HEK293 (cell line): Measurements from ENCODE around the gene NME5.

Experiments
- CTCF ChIA-PET: fragments of 350-600 bp; formaldehyde crosslinking; extraction: SDS; loops from one replicate; lab custom pipeline; 2021; ENCODE audit warnings: antibody characterized with exemption; lab: Yijun Ruan, JAX
- POLR2A ChIA-PET: fragments of 300-600 bp; formaldehyde crosslinking; extraction: SDS; loops from one replicate; lab custom pipeline; 2020; ENCODE audit warnings: antibody characterized with exemption, inconsistent platforms; lab: Yijun Ruan, JAX
- H3K27ac ChIP-seq: fragments of 200-500 bp; sonication (Bioruptor generic); 2 replicates; pipeline ENCODE4 v1.5.1; 2014; ENCODE audit warnings: low read depth, low read length, control low read depth, inconsistent platforms; ENCODE audit errors: extremely low read depth
- H3K36me3 ChIP-seq, 2 experiments: fragments of 200-500 bp in 1 of 2; sonication (Bioruptor generic) in 1 of 2; 1 replicate in 1 of 2; 2 replicates in 1 of 2; pipeline ENCODE4 v1.5.1; 2014 to 2017; ENCODE audit warnings: inconsistent platforms in 2 of 2, low read length in 2 of 2; ENCODE audit not compliant: control insufficient read depth in 2 of 2, insufficient read depth in 1 of 2
- H3K4me1 ChIP-seq: fragments of 200-500 bp; sonication (Bioruptor generic); 2 replicates; pipeline ENCODE4 v1.5.1; 2014; ENCODE audit warnings: mild to moderate bottlenecking, low read length, inconsistent platforms; ENCODE audit not compliant: control insufficient read depth, insufficient read depth
- H3K4me3 ChIP-seq: 2 replicates; pipeline ENCODE4 v1.5.1; 2011; ENCODE audit warnings: low read depth, mild to moderate bottlenecking, control low read depth, low read length, moderate library complexity
- H3K9me3 ChIP-seq: fragments of 200-500 bp; sonication (Bioruptor generic); 2 replicates; pipeline ENCODE4 v1.5.1; 2014; ENCODE audit warnings: low read depth, low read length, inconsistent platforms; ENCODE audit not compliant: control insufficient read depth, insufficient read depth
- CTCF ChIP-seq: fragments of 450-650 bp; formaldehyde crosslinking; IDR thresholded peaks from 2 replicates; pipeline ENCODE4 v1.5.1; 2016; ENCODE audit warnings: missing biosample characterization, missing genetic modification characterization
- GLIS2 ChIP-seq: fragments of 450-650 bp; formaldehyde crosslinking; IDR thresholded peaks from 2 replicates; pipeline ENCODE4 v1.5.1; 2016; ENCODE audit warnings: missing biosample characterization, missing genetic modification characterization
- OVOL3 ChIP-seq: fragments of 450-650 bp; formaldehyde crosslinking; IDR thresholded peaks from 2 replicates; pipeline ENCODE4 v1.5.1; 2016; ENCODE audit warnings: missing biosample characterization, missing genetic modification characterization
- RBAK ChIP-seq: fragments of 450-650 bp; formaldehyde crosslinking; IDR thresholded peaks from 2 replicates; pipeline ENCODE4 v1.5.1; 2016; ENCODE audit warnings: missing biosample characterization, missing genetic modification characterization
- SCRT1 ChIP-seq: fragments of 450-650 bp; formaldehyde crosslinking; IDR thresholded peaks from 2 replicates; pipeline ENCODE4 v1.5.1; 2016; ENCODE audit warnings: missing biosample characterization, missing genetic modification characterization, borderline replicate concordance
- SETDB1 ChIP-seq: IDR thresholded peaks from one replicate; pipeline ENCODE4 v1.6.1; 2017; ENCODE audit warnings: mild to moderate bottlenecking, low read length, moderate library complexity, mixed read lengths; ENCODE audit not compliant: insufficient read length
- YY2 ChIP-seq: fragments of 450-650 bp; formaldehyde crosslinking; IDR thresholded peaks from 2 replicates; pipeline ENCODE4 v1.5.1; 2016; ENCODE audit warnings: missing biosample characterization, missing genetic modification characterization
- ZBTB1 ChIP-seq: fragments of 450-650 bp; formaldehyde crosslinking; IDR thresholded peaks from 2 replicates; pipeline ENCODE4 v1.5.1; 2016; ENCODE audit warnings: missing biosample characterization, missing genetic modification characterization
- ZBTB17 ChIP-seq: fragments of 450-650 bp; formaldehyde crosslinking; IDR thresholded peaks from 2 replicates; pipeline ENCODE4 v1.5.1; 2016; ENCODE audit warnings: missing biosample characterization, missing genetic modification characterization
- ZBTB20 ChIP-seq: fragments of 450-650 bp; formaldehyde crosslinking; IDR thresholded peaks from 2 replicates; pipeline ENCODE4 v1.5.1; 2016; ENCODE audit warnings: missing biosample characterization, missing genetic modification characterization
- ZNF132 ChIP-seq: fragments of 450-650 bp; formaldehyde crosslinking; IDR thresholded peaks from 2 replicates; pipeline ENCODE4 v1.5.1; 2017; ENCODE audit warnings: missing biosample characterization, missing genetic modification characterization, borderline replicate concordance
- ZNF133 ChIP-seq: fragments of 450-650 bp; formaldehyde crosslinking; IDR thresholded peaks from 2 replicates; pipeline ENCODE4 v1.5.1; 2016; ENCODE audit warnings: missing biosample characterization, missing genetic modification characterization
- ZNF184 ChIP-seq: fragments of 450-650 bp; IDR thresholded peaks from 2 replicates; pipeline ENCODE4 v1.5.1; 2018; ENCODE audit warnings: missing biosample characterization, mild to moderate bottlenecking, missing genetic modification characterization
- ZNF211 ChIP-seq: fragments of 450-650 bp; formaldehyde crosslinking; IDR thresholded peaks from 2 replicates; pipeline ENCODE4 v1.5.1; 2016; ENCODE audit warnings: low read depth, missing biosample characterization, missing genetic modification characterization
- ZNF221 ChIP-seq: fragments of 450-650 bp; formaldehyde crosslinking; IDR thresholded peaks from 2 replicates; pipeline ENCODE4 v1.5.1; 2017; ENCODE audit warnings: missing biosample characterization, missing genetic modification characterization, borderline replicate concordance
- ZNF239 ChIP-seq: fragments of 450-650 bp; formaldehyde crosslinking; IDR thresholded peaks from 2 replicates; pipeline ENCODE4 v1.5.1; 2016; ENCODE audit warnings: missing biosample characterization, missing genetic modification characterization
- ZNF280D ChIP-seq: fragments of 450-650 bp; formaldehyde crosslinking; IDR thresholded peaks from 2 replicates; pipeline ENCODE4 v1.5.1; 2016; ENCODE audit warnings: missing biosample characterization, missing genetic modification characterization
- ZNF292 ChIP-seq: fragments of 450-650 bp; formaldehyde crosslinking; IDR thresholded peaks from 2 replicates; pipeline ENCODE4 v1.5.1; 2016; ENCODE audit warnings: low read depth, missing biosample characterization, missing genetic modification characterization, borderline replicate concordance
- ZNF335 ChIP-seq: fragments of 450-650 bp; formaldehyde crosslinking; conservative IDR thresholded peaks from 2 replicates; pipeline ENCODE4 v1.5.1; 2016; ENCODE audit warnings: missing biosample characterization, missing genetic modification characterization
- ZNF501 ChIP-seq: fragments of 450-650 bp; formaldehyde crosslinking; IDR thresholded peaks from 2 replicates; pipeline ENCODE4 v1.5.1; 2016; ENCODE audit warnings: missing biosample characterization, missing genetic modification characterization
- ZNF560 ChIP-seq: fragments of 450-650 bp; formaldehyde crosslinking; IDR thresholded peaks from 2 replicates; pipeline ENCODE4 v1.5.1; 2017; ENCODE audit warnings: missing biosample characterization, missing genetic modification characterization, borderline replicate concordance
- ZNF610 ChIP-seq: fragments of 450-650 bp; formaldehyde crosslinking; IDR thresholded peaks from 2 replicates; pipeline ENCODE4 v1.5.1; 2016; ENCODE audit warnings: missing biosample characterization, missing genetic modification characterization, borderline replicate concordance
- ZNF621 ChIP-seq: fragments of 450-650 bp; formaldehyde crosslinking; IDR thresholded peaks from 2 replicates; pipeline ENCODE4 v1.5.1; 2017; ENCODE audit warnings: missing biosample characterization, missing genetic modification characterization
- ZNF677 ChIP-seq: fragments of 450-650 bp; IDR thresholded peaks from 2 replicates; pipeline ENCODE4 v1.5.0; 2018; ENCODE audit warnings: missing biosample characterization, mild to moderate bottlenecking, missing genetic modification characterization, moderate library complexity
- ZNF704 ChIP-seq: fragments of 450-650 bp; formaldehyde crosslinking; IDR thresholded peaks from 2 replicates; pipeline ENCODE4 v1.5.1; 2016; ENCODE audit warnings: missing biosample characterization, missing genetic modification characterization
- ZNF785 ChIP-seq: fragments of 450-650 bp; formaldehyde crosslinking; IDR thresholded peaks from 2 replicates; pipeline ENCODE4 v1.5.1; 2016; ENCODE audit warnings: missing biosample characterization, missing genetic modification characterization
- TF ChIP-seq, protein P1 (sequence below): fragments of 450-650 bp; formaldehyde crosslinking; IDR thresholded peaks from 2 replicates; pipeline ENCODE4 v1.5.1; 2016; ENCODE audit warnings: missing biosample characterization, missing genetic modification characterization

The NME5 gene

GRCh38 chr5:138188626-138189025 is 49.4 kb upstream of the NME5 start:
- H3K4me3 ChIP-seq = no peak overlapping the region
- ChIA-PET POLR2A (interaction anchor here (1.9 to 2.6 kb wide), 2 partner anchors 10 to 25 kb away, joined by 5 to 11 read pairs; partner anchors contain the start of genes CDC23 and KIF20A), CTCF (interaction anchor here (0.6 to 1.2 kb wide), 6 partner anchors 8 to 689 kb away, joined by 3 to 6 read pairs (median 4); no protein-coding TSS in a partner anchor)
- no peak overlapping the region for H3K27ac ChIP-seq
- H3K4me1 ChIP-seq = no peaks in the 10 kb centered on the region
- TF ChIP-seq ZBTB17 (0 out of 2 replicates have a peak, but pooled peaks have one; percentile 4), ZNF677 (tag by site-specific recombination) (no peak), RBAK (tag by site-specific recombination) (no peak)
- no peaks in the 10 kb centered on the region for H3K9me3 ChIP-seq
- H3K36me3 ChIP-seq = peaks cover 86 to 95% of the 10 kb centered on the region in 2 experiments

DNA sequence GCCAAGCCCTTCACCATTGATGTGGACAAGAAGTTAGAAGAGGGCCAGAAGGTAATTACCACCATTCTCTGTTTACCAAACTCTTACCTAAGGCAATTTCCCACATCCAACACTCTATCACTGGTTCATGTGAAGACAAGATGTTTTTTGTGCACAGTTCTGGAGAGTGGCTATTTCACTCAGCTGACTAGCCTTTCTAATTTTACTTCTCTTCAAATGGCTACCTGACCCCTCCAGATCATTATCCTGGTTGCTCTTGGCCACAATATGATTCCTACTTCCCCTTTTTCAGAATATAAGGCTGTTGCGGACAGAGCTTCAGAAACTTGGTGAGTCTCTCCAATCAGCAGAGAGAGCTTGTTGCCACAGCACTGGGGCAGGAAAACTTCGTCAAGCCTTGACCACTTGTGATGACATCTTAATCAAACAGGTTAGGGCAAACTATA is 46.8 kb upstream of the NME5 start:
- ChIA-PET POLR2A (interaction anchor here (1.5 kb wide), 1 partner anchor 28 kb away, joined by 4 read pairs; the partner anchor contains the start of gene CDC23), CTCF (interaction anchor here (0.7 to 2.0 kb wide), 4 partner anchors 19 to 128 kb away, joined by 3 to 5 read pairs (median 4); no protein-coding TSS in a partner anchor)
- no peak overlapping the region for H3K27ac ChIP-seq
- TF ChIP-seq GLIS2 = no peak
- TF ChIP-seq, protein P1, sequence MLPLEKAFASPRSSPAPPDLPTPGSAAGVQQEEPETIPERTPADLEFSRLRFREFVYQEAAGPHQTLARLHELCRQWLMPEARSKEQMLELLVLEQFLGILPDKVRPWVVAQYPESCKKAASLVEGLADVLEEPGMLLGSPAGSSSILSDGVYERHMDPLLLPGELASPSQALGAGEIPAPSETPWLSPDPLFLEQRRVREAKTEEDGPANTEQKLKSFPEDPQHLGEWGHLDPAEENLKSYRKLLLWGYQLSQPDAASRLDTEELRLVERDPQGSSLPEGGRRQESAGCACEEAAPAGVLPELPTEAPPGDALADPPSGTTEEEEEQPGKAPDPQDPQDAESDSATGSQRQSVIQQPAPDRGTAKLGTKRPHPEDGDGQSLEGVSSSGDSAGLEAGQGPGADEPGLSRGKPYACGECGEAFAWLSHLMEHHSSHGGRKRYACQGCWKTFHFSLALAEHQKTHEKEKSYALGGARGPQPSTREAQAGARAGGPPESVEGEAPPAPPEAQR = no peak
- no peak for TF ChIP-seq ZNF133 (tag by site-specific recombination)
- TF ChIP-seq ZNF610 = no peak
- no peak for TF ChIP-seq ZNF704 (tag by site-specific recombination)
- TF ChIP-seq ZNF501 (tag by site-specific recombination) = no peak
- no peak for TF ChIP-seq ZBTB20
- no peak for TF ChIP-seq ZNF184 (tag by site-specific recombination)
- no peak for TF ChIP-seq CTCF (tag by site-specific recombination)
- TF ChIP-seq SCRT1 = no peak
- TF ChIP-seq ZNF239 (tag by site-specific recombination) = no peak
- TF ChIP-seq ZNF621 (tag by site-specific recombination) = no peak
- TF ChIP-seq YY2 = no peak
- no peak for TF ChIP-seq ZNF211 (tag by site-specific recombination)
- TF ChIP-seq ZNF221 = no peak
- no peak for TF ChIP-seq ZNF292 (tag by site-specific recombination)
- no peaks in the 10 kb centered on the region for H3K9me3 ChIP-seq
- peaks cover 74 to 98% of the 10 kb centered on the region in 2 experiments for H3K36me3 ChIP-seq
- H3K4me1 ChIP-seq = no peaks in the 10 kb centered on the region
- H3K4me3 ChIP-seq = no peak overlapping the region

GRCh38 chr5:138182808-138183207 is 43.6 kb upstream of the NME5 start:
- Histone ChIP-seq H3K36me3 (peaks cover 43 to 73% of the 10 kb centered on the region in 2 experiments; a peak in 2 of 3 replicates), H3K9me3 (no peaks in the 10 kb centered on the region), H3K27ac (no peak overlapping the region), H3K4me3 (no peak overlapping the region), H3K4me1 (no peaks in the 10 kb centered on the region)
- CTCF ChIA-PET = interaction anchor here (1.4 to 1.5 kb wide), 2 partner anchors 100 to 322 kb away, joined by 3 to 6 read pairs; no protein-coding TSS in a partner anchor
- POLR2A ChIA-PET = no interaction called here
- TF ChIP-seq ZBTB1 (tag by site-specific recombination) = no peak
- TF ChIP-seq ZNF785 (tag by site-specific recombination) = no peak
- no peak for TF ChIP-seq ZNF560 (tag by site-specific recombination)
- TF ChIP-seq SETDB1 = no peak
- TF ChIP-seq ZNF132 (tag by site-specific recombination) = no peak
- TF ChIP-seq ZNF335 (tag by site-specific recombination) = no peak
- no peak for TF ChIP-seq ZNF280D
- TF ChIP-seq OVOL3 (tag by site-specific recombination) = no peak
- no peak for TF ChIP-seq ZBTB20
